Omental fat pad (tissue), 4 donors: Measurements from ENCODE around the gene AKAP1. TPM values are rescaled to one million over a fixed set of nuclear protein-coding genes. Genes with fewer than 3 reads are reported as not detected.

Experiments
- ATAC-seq: fragments of 150-250 bp; one replicate; pipeline ENCODE4 v1.9.1; 2016; ENCODE audit warnings: mild to moderate bottlenecking, moderate library complexity; ENCODE audit not compliant: low FRiP score
- DNase-seq: peaks from one replicate; pipeline ENCODE4 v3.0.0-alpha.2; 2019; ENCODE audit warnings: low spot score
- CTCF ChIP-seq, 3 donors: fragments of 450-650 bp; IDR thresholded peaks; one replicate each; pipeline ENCODE4 v1.5.1; 2016 to 2017; ENCODE audit warnings: antibody characterized with exemption in 3 of 3, mild to moderate bottlenecking in 3 of 3, moderate library complexity in 2 of 3
- total RNA-seq, 4 donors: library from RNA; depleted of rRNA; stranded (reverse); fragments of >200 nt; gene quantifications; one replicate each; pipeline ENCODE4 v1.1.0, GENCODE V29; 2016

Gene AKAP1
- total RNA-seq, 4 donors from 2014 or later = 29.4 to 89.0 (median 36.1) TPM

GRCh38 chr17:57154921-57155320 lies 69.9 kb downstream of the AKAP1 start:
- TF ChIP-seq CTCF (IDR thresholded peaks at IDR 0.05) = no peak
- no peak for DNase-seq
- no peak for ATAC-seq

GRCh38 chr17:57158325-57158724 lies 73.3 kb downstream of the AKAP1 start:
- TF ChIP-seq CTCF (IDR thresholded peaks at IDR 0.05) = no peak
- DNase-seq (no peak), ATAC-seq (no peak)

GRCh38 chr17:57158795-57159194 lies 73.7 kb downstream of the AKAP1 start:
- no peak for TF ChIP-seq CTCF (IDR thresholded peaks at IDR 0.05)
- no peak for DNase-seq
- ATAC-seq = no peak

GRCh38 chr17:57160624-57161023 lies 75.6 kb downstream of the AKAP1 start:
- ATAC-seq = no peak
- no peak for DNase-seq
- no peak for TF ChIP-seq CTCF (IDR thresholded peaks at IDR 0.05)

GRCh38 chr17:57164814-57165213 lies 79.8 kb downstream of the AKAP1 start:
- no peak for DNase-seq
- ATAC-seq = no peak
- TF ChIP-seq CTCF (IDR thresholded peaks at IDR 0.05) = no peak

- no peak for ATAC-seq
- no peak for DNase-seq
- TF ChIP-seq CTCF (IDR thresholded peaks at IDR 0.05) = no peak
Measured at GRCh38 chr17:57165754-57166153, 80.7 kb downstream of the AKAP1 start.

- no peak for TF ChIP-seq CTCF (IDR thresholded peaks at IDR 0.05)
- ATAC-seq (no peak), DNase-seq (no peak)
Measured at GRCh38 chr17:57166803-57167202, 81.8 kb downstream of the AKAP1 start.
